Activated CD8-positive, alpha-beta memory T cell treated with anti-CD3 and anti-CD28 coated beads for 1 hour (primary cell): Measurements from ENCODE around the gene PGF.
"Not testable (repeated sequence)": the region's sequence is repeated elsewhere in the genome, so short reads cannot be mapped to it uniquely, and the experiment has no call there.

Experiments
- DNase-seq, 2 donors: peaks; one replicate each; pipeline ENCODE4 v3.0.0-alpha.2; 2020; ENCODE audit warnings: low read depth in 1 of 2; ENCODE audit errors: extremely low read depth in 1 of 2

PGF gene

DNA sequence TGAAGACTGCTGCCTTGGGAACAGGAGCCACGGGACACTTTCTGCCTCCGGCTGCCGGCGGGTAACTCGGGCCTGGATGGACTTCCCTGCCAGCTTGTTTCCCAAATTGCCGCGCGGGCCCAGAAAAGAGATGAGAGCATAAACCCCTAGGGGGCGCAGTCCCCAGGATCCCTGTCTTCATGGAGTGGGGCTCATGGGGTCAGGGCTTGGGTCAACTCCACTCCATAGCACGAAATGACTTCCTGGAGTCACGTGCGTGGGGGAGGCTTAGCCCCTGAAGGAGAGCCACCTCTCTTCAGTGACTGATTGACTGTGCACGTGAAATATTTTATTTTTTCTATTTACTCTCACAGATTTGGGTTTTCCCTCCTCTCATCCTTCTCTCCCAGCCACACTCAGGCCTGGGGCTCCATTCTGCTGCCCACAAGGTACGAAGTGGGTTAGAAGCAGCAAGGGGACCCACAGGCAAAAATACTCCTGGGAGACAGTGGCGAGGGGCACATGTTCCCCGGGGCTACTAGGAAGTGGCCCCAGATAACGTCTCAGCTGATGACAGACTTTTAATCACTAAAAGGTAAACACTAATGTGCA is 10.0 kb downstream of the PGF start:
- no peak for DNase-seq

GRCh38 chr14:74942608-74943007 is 12.8 kb downstream of the PGF start:
- DNase-seq: no peak

GRCh38 chr14:74942181-74942580 is 13.2 kb downstream of the PGF start:
- DNase-seq: no peak

DNA sequence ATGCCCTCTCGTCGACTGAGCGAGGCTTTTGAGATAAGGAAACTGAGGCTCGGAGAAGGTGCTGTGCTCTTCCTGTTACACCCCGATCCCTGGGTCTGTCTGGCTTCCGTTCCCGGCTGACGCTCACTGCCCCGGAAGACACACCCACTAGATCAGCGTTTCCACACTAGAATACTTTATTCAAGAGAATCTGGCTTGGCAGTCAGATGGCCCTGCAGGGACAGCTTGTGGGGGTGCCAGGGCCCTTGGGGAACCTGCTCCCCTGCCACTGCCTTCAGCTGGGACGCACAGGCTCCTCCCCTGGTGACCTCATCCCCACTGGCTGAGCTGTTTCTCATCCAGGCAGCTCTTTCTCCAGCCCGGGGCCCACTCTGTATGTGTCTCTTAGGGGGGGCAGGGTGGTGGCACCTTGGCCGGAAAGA is 13.7 kb downstream of the PGF start:
- peak; percentile 18 to 40 for DNase-seq

DNA sequence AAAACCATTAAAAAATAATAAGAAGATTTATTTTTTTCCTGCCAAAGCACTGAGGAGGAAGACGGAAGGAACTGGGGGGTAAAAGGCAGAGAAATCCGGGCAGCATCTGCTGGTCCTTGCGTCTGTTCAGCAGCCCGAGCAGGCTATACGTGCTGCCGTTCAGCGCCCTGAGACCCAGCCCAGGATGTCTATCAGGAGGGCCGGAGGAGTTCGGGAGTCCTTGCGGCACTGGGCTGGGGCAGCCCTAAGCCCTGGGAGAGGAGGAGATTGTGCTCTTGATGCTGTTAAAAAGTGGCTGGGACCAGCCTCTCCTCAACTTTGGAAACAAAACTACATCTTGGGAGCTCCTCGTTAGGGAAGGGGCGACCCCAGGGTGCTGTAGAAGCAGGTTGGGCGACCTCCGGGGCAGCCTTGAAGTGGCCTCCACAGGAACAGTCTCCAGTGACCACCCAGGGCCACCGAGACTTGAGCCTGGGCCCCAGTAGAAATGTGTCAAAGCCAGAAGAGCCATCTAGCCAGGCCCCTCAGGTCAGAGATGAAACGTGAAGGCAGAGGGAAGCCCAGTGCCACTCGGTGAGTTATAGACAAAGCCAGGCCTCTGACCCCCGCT is 14.3 kb downstream of the PGF start:
- DNase-seq: no peak

- DNase-seq: no peak
Measured at GRCh38 chr14:74938531-74939495, 16.6 kb downstream of the PGF start.

DNA sequence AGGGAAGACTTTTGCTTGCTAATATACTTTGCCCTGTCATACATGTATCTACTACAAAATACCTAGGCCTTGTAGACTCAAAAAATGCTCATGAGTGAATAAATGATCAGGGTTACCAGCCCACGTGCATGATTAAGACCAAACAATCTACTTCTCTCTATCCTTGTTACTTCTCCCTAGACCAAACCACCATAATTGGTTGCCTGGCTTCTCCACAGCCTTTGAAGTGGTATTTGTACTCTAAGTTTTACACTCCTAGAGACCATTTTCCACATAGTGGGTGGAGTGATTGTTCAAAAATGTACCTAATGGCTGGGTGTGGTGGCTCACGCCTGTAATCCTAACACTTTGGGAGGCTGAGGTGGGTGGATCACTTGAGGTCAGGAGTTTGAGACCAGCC is 18.2 kb downstream of the PGF start:
- DNase-seq: no peak

DNA sequence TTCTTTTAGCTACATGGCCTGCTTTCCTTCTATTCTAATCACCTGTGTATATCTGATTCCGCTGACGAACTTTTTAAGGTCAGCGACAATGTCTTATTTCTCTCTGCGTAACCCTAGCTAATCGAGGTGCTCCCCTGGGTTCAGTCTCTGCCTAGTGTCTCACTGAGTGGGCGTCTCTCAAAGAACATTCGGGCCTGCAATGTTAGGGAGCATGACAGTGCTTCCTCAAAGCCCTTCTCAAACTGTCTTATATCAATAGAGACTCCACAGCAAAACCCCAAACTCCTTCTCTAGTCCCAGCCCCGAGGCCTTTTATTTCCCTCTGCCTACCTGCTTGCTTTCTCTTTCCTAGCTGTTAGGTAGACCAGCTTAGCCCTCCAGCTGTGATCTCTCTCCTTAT is 18.7 kb downstream of the PGF start:
- no peak for DNase-seq

DNA sequence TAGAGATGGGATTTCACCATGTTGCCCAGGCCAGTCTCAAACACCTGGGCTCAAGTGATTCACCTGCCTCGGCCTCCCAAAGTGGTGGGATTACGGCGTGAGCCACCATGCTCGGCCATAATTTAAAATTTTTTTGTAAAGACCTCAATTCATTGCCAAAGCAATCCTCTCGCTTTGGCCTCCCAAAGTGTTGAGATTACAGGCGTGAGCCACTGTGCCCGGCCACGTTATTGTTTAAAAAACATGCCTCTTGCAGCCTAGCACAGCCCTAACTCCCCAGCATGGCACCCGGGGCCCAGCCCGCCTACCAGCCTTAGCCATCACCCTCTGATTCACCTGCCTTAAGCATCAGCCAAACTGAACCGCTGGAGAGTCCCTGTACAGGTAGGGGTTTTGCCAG is 19.2 kb downstream of the PGF start:
- DNase-seq: no peak

GRCh38 chr14:74935360-74935680 is 20.1 kb downstream of the PGF start:
- no peak for DNase-seq

DNA sequence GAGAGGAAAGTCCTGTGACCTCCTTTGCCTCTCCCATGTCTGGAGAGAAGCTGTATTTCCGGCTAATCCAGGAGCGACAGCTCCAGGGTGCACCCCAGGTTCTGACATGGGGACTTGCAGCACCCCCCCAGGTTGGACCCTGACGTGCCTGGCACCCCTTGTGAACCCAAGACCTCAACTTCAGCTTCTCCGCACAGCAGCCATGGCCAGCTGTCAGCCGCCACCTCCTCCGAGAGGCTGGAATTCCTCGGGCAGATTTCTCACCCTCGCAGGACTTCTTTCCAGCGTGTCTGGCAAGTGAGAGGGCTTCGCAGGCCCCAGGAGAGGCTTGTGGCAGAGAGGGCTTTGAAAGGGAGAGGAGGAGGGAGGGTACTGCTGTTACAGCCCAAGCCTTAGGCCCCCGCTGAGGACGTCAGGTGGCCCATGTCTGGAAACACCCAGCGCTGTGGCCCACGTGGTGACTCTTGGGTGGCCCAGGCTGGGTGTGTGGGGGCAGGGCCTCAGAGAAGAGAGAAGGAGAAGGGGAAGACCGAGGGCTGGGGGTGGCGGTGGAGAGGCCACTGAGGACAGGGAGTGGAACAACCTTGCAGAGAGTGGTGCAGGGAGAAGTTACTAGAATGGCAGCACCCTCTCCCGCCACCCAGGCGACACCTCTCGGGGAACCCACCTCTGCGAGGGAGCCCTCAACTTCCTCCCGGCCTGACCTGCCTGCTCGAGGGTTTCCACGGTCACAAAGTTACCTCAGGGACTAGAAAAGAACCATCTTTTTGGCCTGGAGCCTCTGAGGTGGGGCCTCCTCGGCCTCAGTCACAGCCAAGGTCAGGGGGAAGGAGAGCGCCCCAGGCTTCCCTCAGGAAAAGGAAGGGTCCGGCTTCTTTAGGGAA is 20.7 kb downstream of the PGF start:
- DNase-seq: no peak

- no peak for DNase-seq
Measured at GRCh38 chr14:74934041-74934440, 21.4 kb downstream of the PGF start.

GRCh38 chr14:74932936-74933335 is 22.5 kb downstream of the PGF start:
- not testable (repeated sequence) for DNase-seq

DNA sequence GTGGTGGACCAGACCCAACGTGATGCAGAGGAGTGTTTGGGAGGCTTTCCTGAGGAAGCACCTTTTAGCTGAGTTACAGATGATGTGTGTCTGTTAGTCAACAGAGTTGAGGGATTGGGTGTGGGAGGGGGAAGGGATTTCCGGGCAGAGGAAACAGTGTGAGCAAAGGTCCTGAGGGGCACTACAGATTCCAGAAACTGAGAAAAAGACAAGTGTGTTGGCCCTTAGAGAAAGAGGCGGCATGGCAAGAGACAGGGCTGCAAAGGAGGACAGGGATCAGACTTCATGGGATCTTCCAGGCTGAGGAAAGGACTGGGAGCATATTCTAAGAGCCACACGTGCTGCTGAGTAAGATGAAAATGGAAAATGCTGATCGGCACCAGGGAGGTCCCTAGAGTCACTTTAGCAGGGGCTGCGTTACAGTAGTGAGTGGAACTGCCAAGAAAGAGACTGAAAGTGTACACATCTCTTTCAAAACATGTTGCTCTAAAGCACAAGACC is 22.9 kb downstream of the PGF start:
- DNase-seq: no peak

DNA sequence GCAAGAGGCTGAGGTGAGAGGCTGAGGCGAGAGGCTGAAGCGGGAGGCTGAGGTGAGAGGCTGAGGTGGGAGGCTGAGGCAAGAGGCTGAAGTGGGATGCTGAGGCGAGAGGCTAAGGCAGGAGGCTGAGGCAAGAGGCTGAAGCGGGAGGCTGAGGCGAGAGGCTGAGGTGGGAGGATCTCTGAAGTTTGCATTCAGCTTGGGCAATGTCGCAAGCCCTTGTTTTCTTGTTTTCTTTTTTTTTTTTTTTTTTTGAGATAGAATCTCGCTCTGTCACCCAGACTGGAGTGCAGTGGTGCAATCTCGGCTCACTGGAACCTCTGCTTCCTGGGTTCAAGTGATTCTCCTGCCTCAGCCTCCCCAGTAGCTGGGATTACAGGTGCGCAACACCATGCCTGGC is 23.7 kb downstream of the PGF start:
- not testable (repeated sequence) for DNase-seq

- DNase-seq: no peak
Measured at GRCh38 chr14:74929242-74929641, 26.2 kb downstream of the PGF start.

DNA sequence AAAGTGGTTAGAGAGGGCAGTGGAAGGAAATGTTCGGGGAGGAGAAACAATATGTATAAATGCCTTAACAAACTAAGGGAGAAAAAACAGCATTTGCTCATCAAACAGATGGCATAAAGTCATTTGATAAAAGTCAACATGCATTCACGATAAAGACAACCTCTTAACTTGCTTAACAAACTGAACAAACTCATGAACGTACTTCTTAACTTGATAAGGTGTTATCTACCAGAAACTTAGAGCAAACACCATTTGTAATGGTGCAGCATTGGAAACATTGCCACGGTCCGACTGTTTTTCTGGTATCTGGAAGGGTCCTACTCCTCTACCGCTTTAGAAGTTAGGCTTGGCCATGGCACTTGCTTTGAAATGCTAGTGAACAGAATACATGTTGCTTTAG is 28.2 kb downstream of the PGF start:
- DNase-seq: no peak

DNA sequence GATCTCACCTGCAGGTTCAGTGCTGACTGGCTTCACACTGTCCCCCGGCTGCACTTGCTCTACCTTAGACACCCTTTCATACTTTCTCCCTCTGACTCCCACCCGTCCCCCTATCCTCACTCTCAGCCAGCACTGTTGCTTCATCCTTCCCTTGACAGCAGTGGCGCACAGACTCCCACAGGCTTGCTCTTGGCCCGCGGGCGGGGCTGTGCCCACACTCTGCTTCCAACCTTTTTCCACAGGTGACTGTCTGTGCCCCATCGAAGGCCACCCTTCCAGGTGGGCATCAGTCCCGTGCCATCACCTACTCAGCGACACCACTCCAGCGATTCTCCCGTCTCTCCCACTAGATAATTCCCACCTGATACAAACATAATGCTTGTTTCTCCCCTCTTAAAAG is 31.3 kb downstream of the PGF start:
- no peak for DNase-seq

DNA sequence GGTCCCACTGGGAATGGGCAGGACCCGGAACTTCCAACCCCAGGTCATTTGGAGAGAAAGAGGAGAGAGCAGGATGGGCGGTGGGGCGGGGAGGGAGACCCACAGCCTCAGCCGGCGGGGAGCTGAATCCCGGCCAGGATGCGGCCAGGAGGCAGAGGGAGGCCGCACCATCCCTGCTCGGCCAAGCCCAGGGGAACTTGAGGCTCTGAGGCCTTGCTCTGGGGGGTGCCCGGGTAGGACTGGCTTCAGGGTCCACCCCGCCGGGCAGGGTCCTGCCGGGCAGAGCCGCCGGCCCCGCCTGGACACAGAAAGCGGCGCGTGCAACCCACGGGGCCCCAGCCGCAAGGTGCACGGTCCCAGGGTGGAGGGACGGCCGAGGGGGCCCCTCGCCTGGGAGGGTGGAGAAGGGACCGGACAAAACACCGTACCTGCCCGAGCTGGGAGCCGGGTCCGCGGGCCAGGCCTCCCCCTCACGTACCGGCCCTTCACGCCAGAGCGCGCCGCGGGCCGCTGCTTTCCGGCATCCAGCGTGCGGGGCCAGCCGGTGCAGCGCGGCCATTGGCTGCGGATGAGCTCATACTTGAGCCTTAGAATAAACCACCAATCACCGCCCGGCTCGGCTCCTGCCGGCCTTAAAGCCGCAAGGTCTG is 32.5 kb downstream of the PGF start, which contains the start of gene RPS6KL1:
Gene RPS6KL1 (minus strand): TSS at position 509 of the 650 bp plus-strand sequence. CDS start 1,719 bp downstream, outside the sequence.
- DNase-seq: peak; percentile 15 to 49
